GM18519 (cell line): ENCODE data around the gene PRKX.
"Not testable (repeated sequence)": the region's sequence is repeated elsewhere in the genome, so short reads cannot be mapped to it uniquely, and the experiment has no call there.

Source experiments
- ATAC-seq: cut with Tn5 transposase; IDR thresholded peaks from one replicate; pipeline ENCODE4 v1.9.1; 2021; ENCODE audit warnings: mild to moderate bottlenecking, moderate library complexity; ENCODE audit not compliant: unreplicated experiment, low FRiP score

The PRKX gene

GRCh38 chrX:3713225-3713936 is at the start of gene PRKX:
PRKX (minus strand) TSS chrX:3713649; CDS start chrX:3713253, 396 bp downstream.
- ATAC-seq = peak; percentile 60

- no peak for ATAC-seq
Measured at GRCh38 chrX:3763111-3763510, 49.7 kb upstream of the PRKX start.

DNA sequence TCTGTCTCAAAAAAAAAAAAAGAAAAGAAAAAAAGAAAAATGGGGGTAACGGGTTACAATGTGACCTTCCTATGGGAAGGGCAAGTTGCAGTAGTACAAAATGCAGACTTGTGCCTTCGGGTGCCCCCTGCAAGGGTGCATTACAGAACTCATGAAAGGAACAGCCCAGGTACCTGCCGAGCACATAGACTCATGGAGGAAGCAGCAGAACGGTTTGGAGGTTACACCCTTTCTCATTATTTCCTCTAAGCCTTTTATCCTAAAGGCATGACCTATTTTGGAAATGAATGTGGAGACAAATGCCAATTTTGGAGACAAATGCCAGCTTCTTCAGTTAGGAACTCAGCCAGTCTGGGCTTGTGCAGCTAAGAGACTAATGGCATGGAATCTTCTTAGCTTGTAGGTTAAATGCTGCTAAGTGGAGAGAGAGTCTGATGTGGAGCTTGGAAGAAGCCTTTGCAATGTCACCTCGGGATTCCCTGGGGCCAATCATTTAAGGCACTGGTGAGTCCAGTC is 44.1 kb upstream of the PRKX start:
- no peak for ATAC-seq

DNA sequence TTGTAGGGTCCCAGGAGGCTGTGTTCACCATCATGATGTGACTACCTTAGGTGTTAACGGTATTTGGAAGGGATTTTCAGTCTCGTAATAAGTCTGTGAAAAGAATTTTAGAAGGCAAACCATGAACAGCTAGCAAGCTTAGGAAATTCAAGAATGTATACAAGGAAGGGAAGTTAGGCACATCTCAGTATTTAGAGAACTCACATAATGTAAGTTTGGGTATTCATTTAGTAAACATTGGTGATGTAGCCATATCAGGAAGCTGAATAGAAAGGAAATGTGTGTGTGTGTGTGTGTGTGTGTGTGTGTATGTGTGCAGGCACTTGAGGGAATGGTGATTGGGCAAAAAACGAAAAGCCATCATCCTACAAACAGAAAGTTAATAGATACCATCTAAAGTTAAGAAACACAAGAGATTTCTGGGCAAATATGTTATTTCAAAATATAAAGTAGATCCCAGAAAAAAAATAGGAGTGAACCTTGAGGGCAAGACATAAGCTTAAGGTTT is 34.7 kb upstream of the PRKX start:
- ATAC-seq = no peak

DNA sequence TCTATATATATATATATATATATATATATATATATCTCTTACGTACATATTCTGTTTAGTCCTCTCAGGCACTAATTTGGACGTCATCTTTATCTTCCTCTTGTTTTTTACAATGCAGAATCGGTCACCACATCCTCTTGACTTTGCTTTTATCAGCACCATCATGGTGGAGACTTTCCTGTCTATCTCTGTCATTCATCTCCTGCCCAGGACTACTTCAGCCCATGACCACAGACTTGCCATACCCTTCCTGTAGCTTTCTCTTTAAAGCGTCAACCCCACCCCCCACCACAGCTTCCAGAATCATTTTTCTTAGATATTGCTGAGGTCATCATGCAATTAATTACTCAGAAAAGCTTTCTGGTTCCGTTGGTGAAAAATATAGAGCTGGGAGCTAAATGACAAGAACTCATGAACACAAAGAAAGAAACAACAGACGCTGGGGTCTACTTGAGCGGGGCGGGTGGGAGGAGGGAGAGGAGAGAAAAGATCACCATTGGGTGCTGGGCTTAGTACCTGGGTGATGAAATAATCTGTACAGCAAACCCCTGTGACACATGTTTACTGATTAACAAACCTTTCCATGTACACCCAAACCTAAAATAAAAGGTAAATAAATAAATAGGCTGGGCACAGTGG is 30.5 kb upstream of the PRKX start:
- no peak for ATAC-seq

GRCh38 chrX:3740946-3741345 is 27.5 kb upstream of the PRKX start:
- ATAC-seq = not testable (repeated sequence)

- ATAC-seq = no peak
Measured at GRCh38 chrX:3738509-3738908, 25.1 kb upstream of the PRKX start.

DNA sequence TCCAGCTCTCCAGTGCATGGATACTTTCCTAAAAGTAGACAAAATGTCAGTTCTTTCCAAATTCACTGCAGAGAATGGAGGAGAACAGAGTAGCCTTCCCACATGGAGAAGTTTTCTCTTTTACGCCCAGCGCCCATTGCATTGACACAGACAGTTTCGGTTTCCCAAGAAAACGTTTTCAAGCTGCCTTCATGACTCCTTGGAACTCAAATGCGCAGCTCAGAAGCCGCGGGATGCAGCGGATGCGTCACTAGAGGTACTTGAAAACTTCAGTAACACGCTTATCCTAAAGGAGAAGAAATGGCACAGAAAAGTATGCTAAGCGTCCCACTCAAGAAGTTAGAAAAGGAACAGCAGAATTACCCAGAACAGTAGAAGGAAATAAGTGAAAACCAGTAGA is 23.1 kb upstream of the PRKX start:
- ATAC-seq = not testable (repeated sequence)

DNA sequence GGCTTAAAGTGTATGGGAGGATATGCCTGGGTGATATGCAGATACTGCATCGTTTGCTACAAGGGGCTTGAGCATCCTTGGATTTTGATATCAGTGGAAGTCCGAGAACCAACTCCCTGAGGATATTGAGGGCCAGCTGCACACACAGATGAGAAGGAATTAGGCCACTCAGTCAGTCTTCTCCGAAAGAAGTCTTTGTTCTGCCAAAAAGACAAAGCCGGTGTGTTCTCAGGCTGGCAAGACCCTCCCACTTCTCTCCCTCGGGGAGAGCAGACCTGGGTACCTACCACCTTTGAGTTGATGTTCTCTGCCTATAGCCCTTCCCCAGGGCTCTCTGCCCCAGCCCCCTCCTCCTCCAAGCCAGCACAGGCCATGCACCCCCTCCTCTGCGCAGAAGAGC is 22.4 kb upstream of the PRKX start:
- not testable (repeated sequence) for ATAC-seq

DNA sequence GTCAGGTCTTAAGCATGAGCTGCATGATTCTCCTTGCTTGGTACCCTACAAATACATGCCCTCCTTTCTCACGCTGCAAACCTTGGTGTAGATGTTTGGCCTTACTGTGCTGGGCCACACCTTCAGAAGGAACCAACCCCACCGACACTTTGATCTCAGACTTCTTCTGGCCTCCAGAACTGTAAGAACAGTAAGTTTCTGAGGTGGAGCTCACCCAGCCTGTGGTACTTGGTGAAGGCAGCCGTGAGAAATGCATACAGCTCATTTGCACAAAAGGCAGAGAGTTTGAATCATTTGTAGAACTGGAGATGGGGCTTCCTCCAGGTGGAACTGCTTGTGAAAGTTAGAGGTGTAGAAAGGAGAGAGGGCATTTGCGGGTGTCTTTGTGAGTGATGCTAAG is 21.0 kb upstream of the PRKX start:
- not testable (repeated sequence) for ATAC-seq

DNA sequence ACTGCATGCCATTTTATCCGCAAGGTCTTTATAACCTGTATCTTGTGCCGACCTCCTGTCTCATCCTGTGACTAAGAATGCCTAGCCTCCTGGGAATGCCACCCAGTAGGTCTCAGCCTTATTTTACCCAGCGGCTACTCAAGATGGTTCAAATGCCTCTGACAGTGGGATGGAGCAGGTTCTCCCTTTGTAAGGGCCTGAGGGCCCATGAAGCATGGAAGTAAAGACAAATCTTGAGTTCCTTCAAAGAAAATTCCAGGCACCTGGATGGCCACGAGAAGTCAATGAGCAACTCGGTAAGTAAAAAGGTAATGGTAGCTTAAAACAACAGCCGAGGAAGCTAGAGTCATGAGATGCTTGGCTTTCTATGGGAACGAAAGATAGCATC is 19.6 kb upstream of the PRKX start:
- ATAC-seq = no peak

GRCh38 chrX:3732326-3733042 is 19.0 kb upstream of the PRKX start:
- not testable (repeated sequence) for ATAC-seq

DNA sequence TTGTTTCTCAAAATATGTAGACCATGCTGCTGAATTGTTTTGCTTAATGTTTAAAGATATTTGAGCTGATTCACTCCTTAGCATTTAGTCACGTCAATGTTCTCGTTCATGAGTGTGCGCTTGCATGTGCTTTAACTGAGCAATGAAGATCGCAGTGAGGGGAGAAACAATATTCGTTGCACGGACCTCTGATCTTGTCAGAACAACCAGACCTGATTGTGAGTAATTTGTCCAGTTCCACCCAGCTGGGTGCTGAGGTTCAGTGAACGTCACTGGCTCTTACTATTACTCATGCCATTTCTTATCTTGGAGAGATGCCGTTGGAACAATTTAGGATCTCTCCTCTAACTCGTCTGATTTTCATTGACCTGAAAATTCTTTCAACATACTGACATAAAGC is 15.0 kb upstream of the PRKX start:
- ATAC-seq = no peak

- ATAC-seq = not testable (repeated sequence)
Measured at GRCh38 chrX:3723460-3723859, 10.0 kb upstream of the PRKX start.

GRCh38 chrX:3717742-3718420 is 4.4 kb upstream of the PRKX start:
- no peak for ATAC-seq

GRCh38 chrX:3715921-3716320 is 2.5 kb upstream of the PRKX start:
- ATAC-seq = no peak

- not testable (repeated sequence) for ATAC-seq
Measured at GRCh38 chrX:3714706-3715479, 1.4 kb upstream of the PRKX start.

GRCh38 chrX:3713937-3714434 is 537 bp upstream of the PRKX start:
- ATAC-seq = no peak

DNA sequence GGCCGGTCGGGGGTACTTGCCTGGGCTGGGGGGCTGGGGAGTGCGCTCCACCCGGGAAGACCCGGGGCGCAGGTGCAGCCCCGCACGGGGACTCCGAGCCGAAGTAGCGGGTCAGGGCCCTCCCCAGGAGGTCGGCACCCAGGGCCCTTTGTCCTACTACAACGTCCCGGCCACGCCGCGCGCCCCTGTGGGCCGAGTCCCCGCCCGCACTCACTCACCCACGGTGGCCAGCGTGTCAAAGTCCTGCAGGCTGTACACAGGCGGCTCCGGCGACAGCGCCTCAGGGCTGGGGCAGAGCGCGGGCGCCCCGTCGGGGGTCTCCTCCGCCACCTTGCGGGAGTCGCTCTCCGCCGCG is 602 bp downstream of the PRKX start:
- ATAC-seq = peak; percentile 21
